MCF 10A (cell line): ENCODE measurements around the gene KCNJ14. TPM values are rescaled to one million over a fixed set of nuclear protein-coding genes. Genes with fewer than 3 reads are reported as not detected.

Experiments
- BruUV-seq: library from RNA; stranded (reverse); fragments of 400-500 nt; replicated peaks from 2 replicates; lab custom pipeline; 2021; lab: Mats Ljungman, UMichigan
- CTCF ChIA-PET: fragments of 300-600 bp; sonication (Branson Sonifier 250); formaldehyde crosslinking; extraction: SDS; loops from one replicate; lab custom pipeline; 2021; ENCODE audit warnings: antibody characterized with exemption, inconsistent platforms; lab: Yijun Ruan, JAX
- POLR2A ChIA-PET: fragments of 300-600, 350-650 bp; sonication (Branson Sonifier 250); formaldehyde crosslinking; extraction: SDS; loops from one replicate; lab custom pipeline; 2020; ENCODE audit warnings: antibody characterized with exemption, inconsistent platforms; lab: Yijun Ruan, JAX
- DNase-seq: peaks from one replicate; pipeline ENCODE4 v3.0.0-alpha.2; 2018; ENCODE audit not compliant: unreplicated experiment
- H3K27ac Mint-ChIP-seq: one replicate; pipeline ENCODE4 v1.8.0; 2022; ENCODE audit warnings: mild to moderate bottlenecking, low read depth, mixed read lengths; ENCODE audit not compliant: unreplicated experiment
- H3K27me3 Mint-ChIP-seq: one replicate; pipeline ENCODE4 v1.8.0; 2022; ENCODE audit warnings: mixed read lengths; ENCODE audit not compliant: insufficient read depth, unreplicated experiment
- H3K36me3 Mint-ChIP-seq: one replicate; pipeline ENCODE4 v1.8.0; 2022; ENCODE audit warnings: mild to moderate bottlenecking, moderate library complexity, mixed read lengths; ENCODE audit not compliant: insufficient read depth, unreplicated experiment
- H3K4me1 Mint-ChIP-seq: one replicate; pipeline ENCODE4 v1.8.0; 2022; ENCODE audit warnings: mixed read lengths; ENCODE audit not compliant: insufficient read depth, unreplicated experiment
- H3K4me3 Mint-ChIP-seq: one replicate; pipeline ENCODE4 v1.8.0; 2022; ENCODE audit warnings: mild to moderate bottlenecking, moderate library complexity, mixed read lengths; ENCODE audit not compliant: unreplicated experiment
- H3K9me3 Mint-ChIP-seq: one replicate; pipeline ENCODE4 v1.8.0; 2022; ENCODE audit warnings: mixed read lengths; ENCODE audit not compliant: unreplicated experiment
- intact Hi-C: fragments of 100-400 bp; cut with micrococcal nuclease; formaldehyde crosslinking; loops from 2 replicates; pipeline ENCODE4 v1.14.1; 2022
- total RNA-seq: library from RNA; stranded (reverse); gene quantifications from 2 replicates; pipeline ENCODE4 v1.2.3, GENCODE V29; 2022
- TF ChIP-seq, protein P1 (sequence below): fragments of 200-600 bp; IDR thresholded peaks from one replicate; pipeline ENCODE4 v1.8.0; 2022; ENCODE audit warnings: antibody characterized with exemption, mild to moderate bottlenecking; ENCODE audit not compliant: unreplicated experiment

Gene KCNJ14
- total RNA-seq, 1 experiment from 2014 or later: 1.6 TPM

GRCh38 chr19:48473161-48473966, 18.0 kb downstream of the KCNJ14 start:
- Mint-ChIP-seq H3K36me3 (peaks cover 61% of the 10 kb centered on the region), H3K4me3 (no peak overlapping the region), H3K4me1 (peaks cover 5% of the 10 kb centered on the region), H3K27me3 (no peaks in the 10 kb centered on the region), H3K9me3 (no peaks in the 10 kb centered on the region), H3K27ac (no peak overlapping the region)
- BruUV-seq: no TSS peak
- DNase-seq: no peak
- TF ChIP-seq, protein P1, sequence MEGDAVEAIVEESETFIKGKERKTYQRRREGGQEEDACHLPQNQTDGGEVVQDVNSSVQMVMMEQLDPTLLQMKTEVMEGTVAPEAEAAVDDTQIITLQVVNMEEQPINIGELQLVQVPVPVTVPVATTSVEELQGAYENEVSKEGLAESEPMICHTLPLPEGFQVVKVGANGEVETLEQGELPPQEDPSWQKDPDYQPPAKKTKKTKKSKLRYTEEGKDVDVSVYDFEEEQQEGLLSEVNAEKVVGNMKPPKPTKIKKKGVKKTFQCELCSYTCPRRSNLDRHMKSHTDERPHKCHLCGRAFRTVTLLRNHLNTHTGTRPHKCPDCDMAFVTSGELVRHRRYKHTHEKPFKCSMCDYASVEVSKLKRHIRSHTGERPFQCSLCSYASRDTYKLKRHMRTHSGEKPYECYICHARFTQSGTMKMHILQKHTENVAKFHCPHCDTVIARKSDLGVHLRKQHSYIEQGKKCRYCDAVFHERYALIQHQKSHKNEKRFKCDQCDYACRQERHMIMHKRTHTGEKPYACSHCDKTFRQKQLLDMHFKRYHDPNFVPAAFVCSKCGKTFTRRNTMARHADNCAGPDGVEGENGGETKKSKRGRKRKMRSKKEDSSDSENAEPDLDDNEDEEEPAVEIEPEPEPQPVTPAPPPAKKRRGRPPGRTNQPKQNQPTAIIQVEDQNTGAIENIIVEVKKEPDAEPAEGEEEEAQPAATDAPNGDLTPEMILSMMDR: no peak
- intact Hi-C loops: no loop called here
- POLR2A ChIA-PET: interaction anchor here (1.7 kb wide), 1 partner anchor 14 kb away, joined by 7 read pairs; no protein-coding TSS in a partner anchor
- CTCF ChIA-PET: interaction anchor here (0.5 to 1.9 kb wide), 3 partner anchors 17 to 111 kb away, joined by 3 to 6 read pairs (median 4); no protein-coding TSS in a partner anchor

DNA sequence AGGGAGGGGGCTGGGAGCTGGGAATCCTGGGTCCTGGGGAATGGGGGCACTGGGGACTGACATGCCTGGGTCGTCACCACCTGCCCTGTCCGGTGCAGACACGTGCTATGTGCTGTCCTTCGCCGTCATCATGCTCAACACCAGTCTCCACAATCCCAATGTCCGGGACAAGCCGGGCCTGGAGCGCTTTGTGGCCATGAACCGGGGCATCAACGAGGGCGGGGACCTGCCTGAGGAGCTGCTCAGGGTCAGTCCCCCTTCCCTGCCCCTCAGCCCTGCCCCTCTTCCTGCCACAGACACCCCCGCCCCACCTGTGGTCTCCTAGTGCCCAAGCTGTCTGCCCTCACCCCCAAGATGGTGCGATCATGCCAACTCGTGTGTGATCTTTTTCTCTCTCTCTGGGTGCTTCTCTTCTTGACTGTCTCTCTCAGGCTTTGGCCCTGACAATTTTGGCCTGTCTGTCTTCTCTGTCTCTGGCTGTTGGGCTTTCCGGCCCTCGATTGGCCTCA, 18.8 kb downstream of the KCNJ14 start:
- Mint-ChIP-seq H3K27ac (no peak overlapping the region), H3K4me3 (no peak overlapping the region), H3K9me3 (no peaks in the 10 kb centered on the region), H3K4me1 (peaks cover 5% of the 10 kb centered on the region), H3K36me3 (peaks cover 67% of the 10 kb centered on the region), H3K27me3 (no peaks in the 10 kb centered on the region)
- TF ChIP-seq, protein P1: no peak
- intact Hi-C loops: no loop called here
- BruUV-seq: no TSS peak
- POLR2A ChIA-PET: interaction anchor here (1.6 to 1.7 kb wide), 2 partner anchors 13 kb away, joined by 5 to 7 read pairs; no protein-coding TSS in a partner anchor
- DNase-seq: no peak
- CTCF ChIA-PET: interaction anchor here (1.9 kb wide), 1 partner anchor 16 kb away, joined by 6 read pairs; no protein-coding TSS in a partner anchor

GRCh38 chr19:48475369-48476068, 20.1 kb downstream of the KCNJ14 start:
- BruUV-seq: no TSS peak
- Mint-ChIP-seq H3K4me1 (peaks cover 5% of the 10 kb centered on the region), H3K27me3 (no peaks in the 10 kb centered on the region), H3K4me3 (no peak overlapping the region), H3K27ac (no peak overlapping the region), H3K36me3 (peaks cover 75% of the 10 kb centered on the region), H3K9me3 (no peaks in the 10 kb centered on the region)
- POLR2A ChIA-PET: interaction anchor here (1.6 kb wide), 1 partner anchor 12 kb away, joined by 5 read pairs; no protein-coding TSS in a partner anchor
- TF ChIP-seq, protein P1: no peak
- DNase-seq: no peak
- intact Hi-C loops: no loop called here
- CTCF ChIA-PET: interaction anchor here (1.8 kb wide), 1 partner anchor 12 kb away, joined by 6 read pairs; no protein-coding TSS in a partner anchor

DNA sequence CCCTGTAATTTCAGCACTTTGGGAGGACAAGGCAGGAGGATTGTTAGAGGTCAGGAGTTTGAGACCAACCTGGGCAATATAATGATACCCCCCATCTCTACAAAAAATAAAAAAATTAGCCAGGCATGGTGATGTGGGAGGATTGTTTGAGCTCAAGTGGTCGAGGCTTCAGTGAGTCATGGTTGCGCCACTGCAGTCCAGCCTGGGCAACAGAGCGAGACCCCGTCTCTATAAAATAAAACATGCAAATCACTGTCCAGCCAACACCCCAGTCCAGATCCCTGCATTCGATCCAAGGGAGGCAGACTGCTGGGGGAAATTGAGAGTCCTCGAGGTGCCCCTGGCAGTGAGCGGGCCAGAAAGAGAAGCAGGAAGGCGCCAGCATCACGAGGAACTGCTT, 20.8 kb downstream of the KCNJ14 start:
- no peaks in the 10 kb centered on the region for H3K27me3 Mint-ChIP-seq
- no peaks in the 10 kb centered on the region for H3K4me1 Mint-ChIP-seq
- no TSS peak for BruUV-seq
- H3K27ac Mint-ChIP-seq: no peak overlapping the region
- no peak for DNase-seq
- peaks cover 75% of the 10 kb centered on the region for H3K36me3 Mint-ChIP-seq
- ChIA-PET POLR2A (no interaction called here), CTCF (interaction anchor here (1.8 kb wide), 1 partner anchor 12 kb away, joined by 6 read pairs; no protein-coding TSS in a partner anchor)
- TF ChIP-seq, protein P1: no peak
- intact Hi-C loops: no loop called here
- H3K9me3 Mint-ChIP-seq: no peaks in the 10 kb centered on the region
- no peak overlapping the region for H3K4me3 Mint-ChIP-seq
